GM10266 (cell line): ENCODE measurements around the gene NCOA7.

ENCODE experiments used
- DNase-seq: peaks from one replicate; pipeline ENCODE4 v3.0.0; 2012; ENCODE audit errors: extremely low spot score
- CTCF ChIP-seq: IDR thresholded peaks from 2 replicates; pipeline ENCODE4 v1.5.1; 2012; ENCODE audit warnings: mild to moderate bottlenecking, low read depth; ENCODE audit not compliant: control insufficient read depth, insufficient read depth; ENCODE audit errors: missing control alignments

The NCOA7 gene

GRCh38 chr6:125789167-125789566 lies 1.6 kb upstream of the NCOA7 start:
- DNase-seq, result no peak
- TF ChIP-seq CTCF, result no peak

- TF ChIP-seq CTCF, result no peak
- DNase-seq, result peak; percentile 49
Measured at GRCh38 chr6:125789576-125790357, 993 bp upstream of the NCOA7 start.

- peak; percentile 69 for DNase-seq
- peak; percentile 74 for TF ChIP-seq CTCF
Measured at GRCh38 chr6:125791151-125791819, 525 bp downstream of the NCOA7 start.

- DNase-seq, result no peak
- no peak for TF ChIP-seq CTCF
Measured at GRCh38 chr6:125791820-125792165, 1.0 kb downstream of the NCOA7 start.

- DNase-seq, result no peak
- no peak for TF ChIP-seq CTCF
Measured at GRCh38 chr6:125792172-125792571, 1.4 kb downstream of the NCOA7 start.

GRCh38 chr6:125792680-125793079 lies 1.9 kb downstream of the NCOA7 start:
- no peak for TF ChIP-seq CTCF
- no peak for DNase-seq

- DNase-seq, result no peak
- no peak for TF ChIP-seq CTCF
Measured at GRCh38 chr6:125793280-125793679, 2.5 kb downstream of the NCOA7 start.
